GM19372 (cell line): Measurements from ENCODE around the gene AKAP6.

ENCODE experiments used
- ATAC-seq: cut with Tn5 transposase; IDR thresholded peaks from one replicate; pipeline ENCODE4 v1.9.1; 2021; ENCODE audit warnings: mild to moderate bottlenecking, low read depth, moderate library complexity; ENCODE audit not compliant: unreplicated experiment

AKAP6 gene

GRCh38 chr14:32639208-32639607 is 310.1 kb downstream of the AKAP6 start:
- ATAC-seq: no peak

- ATAC-seq: no peak
These were observed 316.5 kb downstream of the AKAP6 start for GRCh38 chr14:32645551-32645950.

GRCh38 chr14:32648434-32648833 is 319.3 kb downstream of the AKAP6 start:
- ATAC-seq: no peak

- ATAC-seq: no peak
These were observed 320.9 kb downstream of the AKAP6 start for GRCh38 chr14:32650030-32650429.

- ATAC-seq: no peak
These were observed 321.6 kb downstream of the AKAP6 start for GRCh38 chr14:32650665-32651064.

- no peak for ATAC-seq
These were observed 325.0 kb downstream of the AKAP6 start for GRCh38 chr14:32654106-32654505.

- ATAC-seq: no peak
These were observed 327.5 kb downstream of the AKAP6 start for GRCh38 chr14:32656601-32657000.

GRCh38 chr14:32657081-32657480 is 328.0 kb downstream of the AKAP6 start:
- no peak for ATAC-seq

GRCh38 chr14:32661216-32661615 is 332.1 kb downstream of the AKAP6 start:
- ATAC-seq: no peak

GRCh38 chr14:32662211-32662610 is 333.1 kb downstream of the AKAP6 start:
- no peak for ATAC-seq

GRCh38 chr14:32666308-32666707 is 337.2 kb downstream of the AKAP6 start:
- no peak for ATAC-seq

- no peak for ATAC-seq
These were observed 338.2 kb downstream of the AKAP6 start for GRCh38 chr14:32667287-32667686.

- ATAC-seq: no peak
These were observed 338.7 kb downstream of the AKAP6 start for GRCh38 chr14:32667791-32668190.

GRCh38 chr14:32669391-32669790 is 340.3 kb downstream of the AKAP6 start:
- no peak for ATAC-seq

- no peak for ATAC-seq
These were observed 346.3 kb downstream of the AKAP6 start for GRCh38 chr14:32675433-32675832.

GRCh38 chr14:32677129-32677780 is 348.2 kb downstream of the AKAP6 start:
- no peak for ATAC-seq

GRCh38 chr14:32678088-32678487 is 349.0 kb downstream of the AKAP6 start:
- no peak for ATAC-seq

- ATAC-seq: no peak
These were observed 351.0 kb downstream of the AKAP6 start for GRCh38 chr14:32679927-32680612.

GRCh38 chr14:32681598-32681997 is 352.5 kb downstream of the AKAP6 start:
- ATAC-seq: no peak

- ATAC-seq: no peak
These were observed 353.1 kb downstream of the AKAP6 start for GRCh38 chr14:32682214-32682613.

- ATAC-seq: no peak
These were observed 354.6 kb downstream of the AKAP6 start for GRCh38 chr14:32683679-32684078.

- no peak for ATAC-seq
These were observed 359.8 kb downstream of the AKAP6 start for GRCh38 chr14:32688941-32689340.
